A172 (cell line): Measurements from ENCODE around the gene PPM1J. TPM values are rescaled to one million over a fixed set of nuclear protein-coding genes. Genes with fewer than 3 reads are reported as not detected.
"Not testable (repeated sequence)": the region's sequence is repeated elsewhere in the genome, so short reads cannot be mapped to it uniquely, and the experiment has no call there.

ENCODE experiments used
- DNase-seq: peaks from one replicate; pipeline ENCODE4 v3.0.0-alpha.2; 2015; ENCODE audit warnings: low spot score
- total RNA-seq: library from RNA; depleted of rRNA; stranded (reverse); fragments of >200 nt; shearing (Covaris generic); gene quantifications from 2 replicates; pipeline ENCODE4 v1.2.3, GENCODE V29; 2014; rRNA removed

PPM1J gene
- total RNA-seq = 0.36 and 0.53 TPM in 2 replicates

- peak; percentile 68 for DNase-seq
Measured at GRCh38 chr1:112715264-112716053, at the start of gene PPM1J. TSS of gene PPM1J (minus strand) at chr1:112715332. CDS start at chr1:112715301, 31 bp downstream.

GRCh38 chr1:112762541-112763500, 47.7 kb upstream of the PPM1J start:
- no peak for DNase-seq

- DNase-seq = no peak
Measured at GRCh38 chr1:112761714-112762480, 46.8 kb upstream of the PPM1J start.

GRCh38 chr1:112759228-112759627, 44.1 kb upstream of the PPM1J start:
- DNase-seq = no peak

- DNase-seq = no peak
Measured at GRCh38 chr1:112754116-112754628, 39.0 kb upstream of the PPM1J start.

- no peak for DNase-seq
Measured at GRCh38 chr1:112748396-112748795, 33.3 kb upstream of the PPM1J start.

- DNase-seq = no peak
Measured at GRCh38 chr1:112744009-112744578, 29.0 kb upstream of the PPM1J start.

GRCh38 chr1:112743174-112744008, 28.3 kb upstream of the PPM1J start:
- no peak for DNase-seq

GRCh38 chr1:112737573-112737972, 22.4 kb upstream of the PPM1J start:
- no peak for DNase-seq

- peak; percentile 94 for DNase-seq
Measured at GRCh38 chr1:112735752-112736151, 20.6 kb upstream of the PPM1J start.

- DNase-seq = no peak
Measured at GRCh38 chr1:112731451-112731850, 16.3 kb upstream of the PPM1J start.

GRCh38 chr1:112729909-112730308, 14.8 kb upstream of the PPM1J start:
- DNase-seq = no peak

GRCh38 chr1:112729011-112729410, 13.9 kb upstream of the PPM1J start:
- DNase-seq = not testable (repeated sequence)

- not testable (repeated sequence) for DNase-seq
Measured at GRCh38 chr1:112728306-112728971, 13.3 kb upstream of the PPM1J start.

- DNase-seq = no peak
Measured at GRCh38 chr1:112727716-112728115, 12.6 kb upstream of the PPM1J start.

- not testable (repeated sequence) for DNase-seq
Measured at GRCh38 chr1:112724240-112724639, 9.1 kb upstream of the PPM1J start.

GRCh38 chr1:112723511-112723839, 8.3 kb upstream of the PPM1J start:
- DNase-seq = no peak

GRCh38 chr1:112722601-112723510, 7.7 kb upstream of the PPM1J start:
- DNase-seq = no peak
